ENCODE results near the gene CHSY3.
A peak's percentile ranks its signal among the peaks of the same experiment; 100 is the strongest.

Gene CHSY3

DNA sequence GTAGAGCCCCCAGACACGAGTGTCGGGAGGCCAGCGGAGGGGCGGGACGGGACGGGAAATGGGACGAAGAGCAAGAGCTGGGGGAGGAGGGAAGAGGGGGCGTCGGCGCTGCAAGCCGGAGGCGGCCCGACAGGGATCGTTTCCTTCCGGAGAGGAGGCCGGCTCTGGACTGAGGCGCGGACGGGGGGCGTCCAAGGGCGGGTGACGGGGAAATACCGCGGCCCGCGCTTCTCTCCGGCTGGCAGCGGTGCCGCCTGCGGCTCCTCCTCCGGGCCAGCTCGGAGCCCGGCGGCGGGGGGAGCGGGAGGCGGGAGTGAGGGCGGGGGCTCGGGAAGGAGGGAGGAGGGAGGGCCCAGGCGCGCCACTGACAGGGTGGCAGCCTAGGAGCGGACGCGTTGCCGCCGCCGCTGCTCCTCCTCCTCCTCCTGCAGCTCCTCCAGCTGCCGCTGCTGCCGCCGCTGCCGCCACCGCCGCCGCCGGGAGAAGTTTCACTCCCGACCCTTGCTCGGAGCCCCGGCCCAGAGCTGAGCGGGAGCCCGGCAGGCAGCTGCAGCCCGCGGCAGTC lies at the start of gene CHSY3:
CHSY3 (plus strand) TSS at position 364 of the 565 bp plus-strand sequence.
- DNase-seq (ENCODE audit: low read depth): peak; percentile 11

DNA sequence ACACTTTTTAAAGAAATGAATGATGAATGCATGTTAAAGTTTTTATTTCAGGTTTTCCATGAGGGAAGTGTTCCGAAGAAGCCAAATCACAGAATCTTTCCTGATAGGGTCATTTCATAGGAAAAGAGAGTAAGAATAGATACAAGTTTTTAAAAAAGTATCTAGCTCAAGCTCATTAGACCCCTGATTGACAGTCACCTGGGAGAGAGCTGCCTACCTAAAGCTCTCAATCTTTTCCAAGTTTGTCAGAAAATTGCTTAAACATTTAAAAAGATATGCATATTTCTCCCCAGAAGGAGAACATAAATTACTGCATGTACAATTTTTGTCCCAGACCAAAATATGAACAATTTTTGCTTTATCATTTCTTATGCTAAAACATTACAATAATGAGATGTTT lies 47.9 kb upstream of the CHSY3 start:
- DNase-seq (ENCODE audit: low read depth): no peak

GRCh38 chr5:129857116-129857515 lies 47.1 kb upstream of the CHSY3 start:
- DNase-seq (ENCODE audit: low read depth): no peak

DNA sequence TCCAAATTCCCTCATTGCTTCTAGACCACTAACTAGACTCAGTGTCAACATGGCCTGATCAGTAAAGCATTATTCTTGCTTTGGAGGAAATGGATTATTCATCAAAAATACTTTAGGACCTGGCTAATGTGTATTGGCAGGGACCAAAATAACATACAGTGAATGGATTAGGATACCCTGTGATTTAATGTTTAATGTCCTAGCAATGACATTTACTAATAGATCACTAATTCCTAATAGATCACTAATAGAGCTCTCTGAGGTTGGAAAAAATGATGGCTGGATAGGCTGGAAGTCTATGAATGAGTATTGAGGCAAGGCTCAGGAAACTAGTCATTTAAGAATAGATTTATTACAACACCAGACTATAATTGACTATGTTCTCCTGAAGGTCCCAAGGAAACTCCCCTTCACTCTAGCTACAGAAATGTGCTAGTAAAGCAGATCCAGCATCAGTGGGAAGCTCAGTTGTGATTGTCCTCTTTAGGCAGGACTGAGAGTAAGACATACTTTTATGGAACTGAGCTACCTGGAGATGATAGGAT lies 46.1 kb upstream of the CHSY3 start:
- DNase-seq (ENCODE audit: low read depth): no peak

GRCh38 chr5:129884322-129884721 lies 19.9 kb upstream of the CHSY3 start:
- no peak for DNase-seq (ENCODE audit: low read depth)

- DNase-seq (ENCODE audit: low read depth): no peak
These were observed 4.8 kb upstream of the CHSY3 start for GRCh38 chr5:129899454-129899853.

GRCh38 chr5:129902816-129903215 lies 1.4 kb upstream of the CHSY3 start:
- no peak for DNase-seq (ENCODE audit: low read depth)

DNA sequence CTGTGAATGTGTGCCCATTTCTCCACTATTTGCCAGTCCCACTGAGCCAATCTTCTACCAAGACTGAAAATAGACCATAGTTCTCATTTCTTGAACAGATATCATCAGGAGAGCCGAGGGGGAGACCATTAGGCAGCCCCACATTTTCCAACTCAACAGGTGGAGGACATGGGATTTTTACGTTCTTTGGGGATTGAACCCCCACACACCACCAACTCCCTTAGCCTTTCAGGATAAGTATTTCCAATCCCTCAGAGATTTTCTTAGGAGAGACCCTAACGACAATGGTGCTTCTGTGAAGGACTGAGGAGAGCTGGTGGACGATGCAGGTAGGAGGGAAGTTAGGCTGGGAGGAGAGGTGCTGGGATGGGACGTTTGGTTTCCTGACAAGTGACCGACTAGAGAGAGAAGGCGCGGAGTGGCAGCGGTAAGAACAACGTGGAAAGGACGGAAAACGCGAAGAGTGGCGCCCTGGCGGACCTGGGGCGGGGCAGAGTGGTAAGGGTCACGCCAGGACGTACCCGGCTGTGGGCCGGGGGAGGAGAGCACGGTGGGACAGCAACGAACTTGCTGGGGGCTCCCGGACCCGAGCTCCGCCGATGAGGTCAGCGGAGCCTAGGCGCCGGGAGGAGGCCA lies 681 bp upstream of the CHSY3 start:
- no peak for DNase-seq (ENCODE audit: low read depth)

GRCh38 chr5:129904667-129905472 lies 605 bp downstream of the CHSY3 start:
- no peak for DNase-seq (ENCODE audit: low read depth)

GRCh38 chr5:129905473-129906176 lies 1.4 kb downstream of the CHSY3 start:
- DNase-seq (ENCODE audit: low read depth): no peak

GRCh38 chr5:129906177-129906887 lies 2.1 kb downstream of the CHSY3 start:
- DNase-seq (ENCODE audit: low read depth): no peak

- no peak for DNase-seq (ENCODE audit: low read depth)
These were observed 5.0 kb downstream of the CHSY3 start for GRCh38 chr5:129909225-129909624.

DNA sequence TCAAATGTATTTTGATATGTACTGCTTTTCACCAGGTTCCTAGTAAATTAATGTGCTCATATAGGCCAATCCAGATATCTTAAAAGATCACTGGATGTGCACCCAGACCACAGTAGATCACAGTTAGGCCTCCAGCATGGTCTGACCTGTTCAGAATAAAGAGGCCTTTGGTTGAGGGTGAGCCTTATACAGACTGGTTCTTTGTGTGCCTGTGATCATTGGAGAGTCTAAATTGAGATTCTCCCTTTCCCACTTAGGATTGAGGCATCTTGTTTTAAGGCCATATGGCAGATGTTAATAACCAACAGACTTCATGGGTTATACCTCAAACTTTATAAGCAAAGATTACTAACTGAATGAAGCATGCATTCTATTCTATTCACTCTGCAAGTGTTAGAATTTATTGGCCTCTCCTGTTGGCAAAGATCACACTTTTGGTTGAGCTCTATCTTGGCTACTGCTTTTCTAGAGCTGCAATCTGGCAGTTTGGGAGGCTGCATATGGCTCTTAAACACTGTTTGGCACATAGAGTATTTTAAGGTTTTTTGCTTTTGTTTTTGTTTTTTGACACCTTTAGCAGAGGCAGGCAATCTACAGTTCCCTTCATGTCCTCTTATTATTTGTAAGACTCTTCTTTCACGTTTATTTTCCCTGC lies 8.5 kb downstream of the CHSY3 start:
- DNase-seq (ENCODE audit: low read depth): no peak

DNA sequence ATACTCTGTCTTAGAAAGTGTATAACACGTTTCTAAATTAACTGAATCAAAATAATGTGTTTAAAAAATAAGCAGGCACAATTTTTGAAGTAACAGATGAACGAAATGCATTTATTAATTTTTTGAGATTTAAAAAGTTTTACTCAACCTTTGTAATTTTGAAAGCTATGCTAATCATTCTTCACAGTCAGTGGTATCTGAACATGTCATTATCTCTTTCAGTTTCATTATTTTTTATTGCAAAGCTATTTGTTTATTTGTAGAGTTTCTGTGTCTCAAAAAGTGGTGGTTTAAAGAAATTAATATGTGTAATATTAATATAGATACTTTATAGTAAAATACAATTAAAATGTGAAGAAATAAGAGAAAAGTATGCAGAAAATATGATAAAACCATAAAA lies 11.2 kb downstream of the CHSY3 start:
- DNase-seq (ENCODE audit: low read depth): no peak

DNA sequence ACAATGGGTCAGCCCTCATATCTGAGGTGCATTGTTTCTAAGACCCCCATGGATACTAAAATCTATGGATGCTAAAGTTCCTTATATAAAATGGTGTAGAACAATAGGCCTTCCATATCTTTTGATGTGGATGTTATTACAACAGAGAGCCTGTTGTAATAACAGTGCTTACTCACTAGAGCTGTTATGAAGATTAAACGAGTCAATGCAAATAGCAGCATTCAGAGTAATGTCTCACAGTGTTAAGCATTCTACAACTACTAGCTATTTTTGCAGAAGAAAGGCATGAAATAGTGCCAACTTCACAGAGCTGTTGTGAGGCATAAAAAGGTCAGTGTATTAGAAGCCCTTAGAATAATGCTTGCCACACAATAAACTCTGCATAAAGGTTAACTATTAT lies 13.0 kb downstream of the CHSY3 start:
- no peak for DNase-seq (ENCODE audit: low read depth)

GRCh38 chr5:129921204-129921603 lies 16.9 kb downstream of the CHSY3 start:
- no peak for DNase-seq (ENCODE audit: low read depth)

GRCh38 chr5:129930221-129930620 lies 26.0 kb downstream of the CHSY3 start:
- no peak for DNase-seq (ENCODE audit: low read depth)

GRCh38 chr5:129935626-129936025 lies 31.4 kb downstream of the CHSY3 start:
- no peak for DNase-seq (ENCODE audit: low read depth)

- no peak for DNase-seq (ENCODE audit: low read depth)
These were observed 33.8 kb downstream of the CHSY3 start for GRCh38 chr5:129938077-129938476.

DNA sequence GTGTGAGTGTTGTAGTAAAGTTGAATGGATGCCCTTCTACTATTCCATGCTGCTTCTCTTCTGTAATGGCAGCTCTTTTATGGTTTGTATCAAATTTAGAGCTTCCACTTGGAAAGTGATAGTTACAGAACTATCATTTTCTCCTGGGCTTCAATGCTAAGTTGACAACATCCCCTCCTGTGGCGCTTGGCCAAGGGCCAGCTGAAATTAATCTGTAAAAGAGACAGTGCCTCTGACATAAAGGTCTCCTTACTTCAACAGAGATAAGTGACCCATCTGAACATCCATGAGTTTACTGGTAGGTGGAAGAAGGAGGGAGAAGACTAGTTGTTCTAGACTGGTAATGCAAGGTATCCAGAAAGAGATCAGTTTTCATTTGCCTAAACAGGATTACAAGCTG lies 39.7 kb downstream of the CHSY3 start:
- no peak for DNase-seq (ENCODE audit: low read depth)

GRCh38 chr5:129945028-129945427 lies 40.8 kb downstream of the CHSY3 start:
- DNase-seq (ENCODE audit: low read depth): no peak
